Upper lobe of left lung (tissue), 6 donors: ENCODE measurements around the gene CHCHD6. TPM values are rescaled to one million over a fixed set of nuclear protein-coding genes. Genes with fewer than 3 reads are reported as not detected.

ENCODE experiments used
- ATAC-seq, 2 donors: fragments of 200-7000 bp; cut with Tn5 transposase; one replicate each; pipeline ENCODE4 v1.9.1; 2022; ENCODE audit warnings: mild to moderate bottlenecking in 2 of 2, moderate library complexity in 2 of 2; ENCODE audit not compliant: low FRiP score in 2 of 2
- DNase-seq, 2 donors: peaks; one replicate each; pipeline ENCODE4 v3.0.0-alpha.2; 2019 to 2020
- H3K27ac ChIP-seq, 4 donors: fragments of 200-600 bp; sonication (generic); one replicate each; pipeline ENCODE4 v1.5.1; 2016 to 2019
- H3K27me3 ChIP-seq, 4 donors: fragments of 200-600 bp; sonication (generic); one replicate each; pipeline ENCODE4 v1.5.1; 2017 to 2019
- H3K36me3 ChIP-seq, 4 donors: fragments of 200-600 bp; sonication (generic); one replicate each; pipeline ENCODE4 v1.5.1; 2016 to 2019
- H3K4me1 ChIP-seq, 4 donors: fragments of 200-600 bp; sonication (generic); one replicate each; pipeline ENCODE4 v1.5.1; 2018 to 2019
- H3K4me3 ChIP-seq, 4 donors: fragments of 200-600 bp; sonication (generic); one replicate each; pipeline ENCODE4 v1.5.1; 2017 to 2019; ENCODE audit warnings: mild to moderate bottlenecking in 2 of 4, moderate library complexity in 1 of 4
- H3K9me3 ChIP-seq, 4 donors: fragments of 200-600 bp; sonication (generic); one replicate each; pipeline ENCODE4 v1.5.1; 2018 to 2019
- CTCF ChIP-seq, 6 experiments: fragments of 450-650 bp in 4 of 6; fragments of 200-600 bp in 2 of 6; sonication (generic) in 2 of 6; IDR thresholded peaks; one replicate each; pipeline ENCODE4 v1.5.1; 2016 to 2019; ENCODE audit warnings: antibody characterized with exemption in 6 of 6
- EP300 ChIP-seq, 4 donors: sonication (generic); formaldehyde crosslinking; IDR thresholded peaks; one replicate each; pipeline ENCODE4 v1.5.1; 2017; ENCODE audit warnings: antibody characterized with exemption in 4 of 4, control low read depth in 2 of 4
- POLR2A ChIP-seq, 4 donors: fragments of 450-650 bp; IDR thresholded peaks; one replicate each; pipeline ENCODE4 v1.5.1; 2016 to 2017; ENCODE audit warnings: antibody characterized with exemption in 4 of 4, mild to moderate bottlenecking in 2 of 4
- POLR2AphosphoS5 ChIP-seq, 2 donors: sonication (generic); formaldehyde crosslinking; IDR thresholded peaks; one replicate each; pipeline ENCODE4 v1.5.1; 2017; ENCODE audit warnings: antibody characterized with exemption in 2 of 2
- WGBS, 2 donors: methylation state at CpG; one replicate each; pipeline ENCODE4 v1.1.5; 2017 to 2018; 5-methylcytosine and 5-hydroxymethylcytosine counted together
- total RNA-seq, 6 donors: library from RNA; depleted of rRNA in 4 of 6; stranded (reverse); fragments of >200 nt in 4 of 6; gene quantifications; one replicate each; pipeline versions ENCODE4 v1.1.0 to v1.2.1, GENCODE V29; 2016 to 2021
- donor health status: DM: no; HTN: no; CAD: no; lungs with moderate emphysema.
- donor health status: DM: no; HTN: yes; CAD: no; lungs with severe emphysema.

The CHCHD6 gene
- total RNA-seq, 6 donors from 2014 or later: 16.6 to 35.6 (median 21.8) TPM

- ATAC-seq (peak in 1 of 2 donors; percentile 73), DNase-seq (no peak)
- Histone ChIP-seq H3K4me3 (no peak overlapping the region), H3K36me3 (no peaks in the 10 kb centered on the region), H3K27ac (peak overlapping the region in 1 of 4 donors; percentile 54), H3K4me1 (peaks cover 16 to 20% (median 17%) of the 10 kb centered on the region in 4 donors), H3K27me3 (no peaks in the 10 kb centered on the region), H3K9me3 (no peaks in the 10 kb centered on the region)
- WGBS, 2 donors: 73% methylated on average over 3 to 11 of the region's 11 CpGs
- no peak for TF ChIP-seq EP300 (IDR thresholded peaks at IDR 0.05)
- TF ChIP-seq POLR2A (IDR thresholded peaks at IDR 0.05): peak in 1 of 4 donors; percentile 31
Observed at GRCh38 chr3:126961791-126962461, 257.9 kb downstream of the CHCHD6 start.

- ATAC-seq: no peak
- TF ChIP-seq POLR2AphosphoS5 (IDR thresholded peaks at IDR 0.05): no peak
- TF ChIP-seq CTCF (IDR thresholded peaks at IDR 0.05): no peak
- no peak for TF ChIP-seq POLR2A (IDR thresholded peaks at IDR 0.05)
- no peak for TF ChIP-seq EP300 (IDR thresholded peaks at IDR 0.05)
- Histone ChIP-seq H3K4me1 (peaks cover 16 to 20% (median 17%) of the 10 kb centered on the region in 4 donors), H3K36me3 (no peaks in the 10 kb centered on the region), H3K9me3 (no peaks in the 10 kb centered on the region), H3K27ac (no peak overlapping the region), H3K4me3 (no peak overlapping the region), H3K27me3 (no peaks in the 10 kb centered on the region)
- 95 to 100% methylated on average over 6 to 8 of the region's 8 CpGs for WGBS, 2 donors
- DNase-seq: peak in 1 of 2 donors; percentile 28
Observed at GRCh38 chr3:126962756-126963155, 258.7 kb downstream of the CHCHD6 start.

GRCh38 chr3:126963261-126964190 lies 259.5 kb downstream of the CHCHD6 start:
- ATAC-seq (no peak), DNase-seq (no peak)
- TF ChIP-seq POLR2A (IDR thresholded peaks at IDR 0.05) (no peak), CTCF (IDR thresholded peaks at IDR 0.05) (no peak), POLR2AphosphoS5 (IDR thresholded peaks at IDR 0.05) (no peak), EP300 (IDR thresholded peaks at IDR 0.05) (no peak)
- H3K27ac ChIP-seq: no peak overlapping the region
- H3K4me3 ChIP-seq: no peak overlapping the region
- no peaks in the 10 kb centered on the region for H3K9me3 ChIP-seq
- H3K27me3 ChIP-seq: no peaks in the 10 kb centered on the region
- WGBS, 2 donors: 89 to 95% methylated on average over 6 to 7 of the region's 7 CpGs
- H3K36me3 ChIP-seq: no peaks in the 10 kb centered on the region
- peaks cover 16 to 20% (median 17%) of the 10 kb centered on the region in 4 donors for H3K4me1 ChIP-seq

GRCh38 chr3:126964261-126964660 lies 260.2 kb downstream of the CHCHD6 start:
- WGBS, 2 donors: 87 to 92% methylated on average over 7 of the region's 7 CpGs
- H3K9me3 ChIP-seq: no peaks in the 10 kb centered on the region
- no peak for TF ChIP-seq EP300 (IDR thresholded peaks at IDR 0.05)
- no peak for TF ChIP-seq POLR2A (IDR thresholded peaks at IDR 0.05)
- no peak for TF ChIP-seq CTCF (IDR thresholded peaks at IDR 0.05)
- no peak for TF ChIP-seq POLR2AphosphoS5 (IDR thresholded peaks at IDR 0.05)
- no peak for DNase-seq
- H3K27me3 ChIP-seq: no peaks in the 10 kb centered on the region
- H3K27ac ChIP-seq: no peak overlapping the region
- H3K36me3 ChIP-seq: no peaks in the 10 kb centered on the region
- peaks cover 16 to 20% (median 17%) of the 10 kb centered on the region in 4 donors for H3K4me1 ChIP-seq
- H3K4me3 ChIP-seq: no peak overlapping the region
- no peak for ATAC-seq

- ATAC-seq (no peak), DNase-seq (peak in 1 of 2 donors; percentile 41)
- TF ChIP-seq CTCF (IDR thresholded peaks at IDR 0.05) (no peak), POLR2AphosphoS5 (IDR thresholded peaks at IDR 0.05) (no peak), EP300 (IDR thresholded peaks at IDR 0.05) (no peak), POLR2A (IDR thresholded peaks at IDR 0.05) (no peak)
- 84 to 91% methylated on average over 10 of the region's 10 CpGs for WGBS, 2 donors
- no peaks in the 10 kb centered on the region for H3K27me3 ChIP-seq
- H3K4me3 ChIP-seq: no peak overlapping the region
- no peak overlapping the region for H3K27ac ChIP-seq
- peaks cover 14 to 20% (median 16%) of the 10 kb centered on the region in 4 donors for H3K4me1 ChIP-seq
- no peaks in the 10 kb centered on the region for H3K36me3 ChIP-seq
- no peaks in the 10 kb centered on the region for H3K9me3 ChIP-seq
Observed at GRCh38 chr3:126964950-126965349, 260.9 kb downstream of the CHCHD6 start.
